SK-N-MC (cell line): Measurements from ENCODE around the gene HGD.

ENCODE experiments used
- DNase-seq: peaks from one replicate; pipeline ENCODE4 v3.0.0-alpha.2; 2011; ENCODE audit warnings: low read depth, low spot score
- H3K27ac ChIP-seq: fragments of 200-600 bp; sonication (generic); 2 replicates; pipeline ENCODE4 v1.5.1; 2016; ENCODE audit warnings: mixed run types
- H3K36me3 ChIP-seq: fragments of 200-600 bp; sonication (generic); 2 replicates; pipeline ENCODE4 v1.6.1; 2017; ENCODE audit warnings: antibody characterized with exemption, low read length, mixed read lengths; ENCODE audit not compliant: insufficient read depth
- H3K4me3 ChIP-seq: fragments of 200-600 bp; sonication (generic); 2 replicates; pipeline ENCODE4 v1.5.1; 2016
- H3K9ac ChIP-seq: fragments of 200-600 bp; sonication (generic); 2 replicates; pipeline ENCODE4 v1.8.0; 2017; ENCODE audit warnings: mixed run types, mixed read lengths; ENCODE audit not compliant: insufficient read length
- H3K9me3 ChIP-seq: fragments of 200-600 bp; sonication (generic); 2 replicates; pipeline ENCODE4 v1.6.1; 2017; ENCODE audit warnings: low read depth, mild to moderate bottlenecking, antibody characterized with exemption, low read length, moderate library complexity, mixed read lengths
- EZH2 ChIP-seq: fragments of 200-600 bp; sonication (generic); IDR thresholded peaks from one replicate; pipeline ENCODE4 v1.6.1; 2017; ENCODE audit warnings: antibody characterized with exemption
- FOXP2 ChIP-seq: optimal IDR thresholded peaks from 2 replicates; pipeline ENCODE3; 2011; ENCODE audit warnings: mild to moderate bottlenecking, moderate library complexity; ENCODE audit not compliant: insufficient read depth; ENCODE audit errors: extremely low read length, control extremely low read depth
- POLR2AphosphoS5 ChIP-seq: IDR thresholded peaks from 2 replicates; pipeline ENCODE4 v1.6.1; 2012; ENCODE audit warnings: mild to moderate bottlenecking, low read depth, low read length, borderline replicate concordance

HGD gene

DNA sequence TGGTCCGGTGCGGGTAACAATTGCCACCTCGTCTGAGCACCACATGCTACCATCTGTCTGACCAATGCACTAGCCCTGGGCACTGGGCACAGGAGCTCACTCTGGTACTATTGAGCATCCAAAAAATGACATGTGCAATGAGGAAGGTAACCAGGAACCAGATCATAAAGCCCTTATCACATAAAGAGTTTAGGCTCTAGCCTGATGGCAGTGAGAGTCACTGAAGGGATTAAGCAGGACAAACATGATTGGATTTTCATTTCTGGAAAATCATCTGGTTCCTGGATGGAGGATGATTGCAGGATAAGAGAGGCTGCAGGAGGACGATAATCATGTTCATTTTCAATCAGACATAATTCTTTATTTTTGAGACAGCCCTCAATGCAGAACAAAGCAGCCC lies 73.5 kb downstream of the HGD start:
- no peak overlapping the region for H3K4me3 ChIP-seq
- no peaks in the 10 kb centered on the region for H3K9me3 ChIP-seq
- 0 out of 2 replicates have a peak, but pooled peaks cover under 1% of the 10 kb centered on the region for H3K36me3 ChIP-seq
- H3K27ac ChIP-seq = no peak overlapping the region
- no peak overlapping the region for H3K9ac ChIP-seq
- TF ChIP-seq FOXP2 = no peak
- no peak for TF ChIP-seq EZH2
- no peak for TF ChIP-seq POLR2AphosphoS5
- DNase-seq = no peak

DNA sequence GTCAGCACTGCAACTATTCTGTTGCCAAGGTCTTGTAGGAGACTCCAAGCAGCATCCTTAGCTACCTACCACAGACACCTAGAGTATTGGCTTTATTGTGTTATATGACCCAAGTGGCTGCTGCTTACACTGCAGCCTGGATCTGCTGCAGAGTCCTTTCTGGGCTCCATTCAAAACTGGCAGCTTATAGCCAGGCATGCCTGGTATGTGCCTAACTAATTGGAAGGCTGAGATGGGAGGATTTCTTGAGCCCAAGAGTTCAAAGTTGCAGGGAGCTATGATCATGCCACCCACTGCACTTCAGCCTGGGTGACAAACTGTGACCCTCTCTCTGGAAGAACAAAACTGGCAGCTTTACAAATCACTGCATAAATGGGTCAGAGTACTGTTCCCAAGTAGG lies 77.3 kb downstream of the HGD start:
- Histone ChIP-seq H3K9me3 (no peaks in the 10 kb centered on the region), H3K9ac (no peak overlapping the region), H3K4me3 (no peak overlapping the region), H3K27ac (no peak overlapping the region), H3K36me3 (peaks cover 36% of the 10 kb centered on the region)
- DNase-seq = no peak
- TF ChIP-seq EZH2 (no peak), POLR2AphosphoS5 (no peak), FOXP2 (no peak)

DNA sequence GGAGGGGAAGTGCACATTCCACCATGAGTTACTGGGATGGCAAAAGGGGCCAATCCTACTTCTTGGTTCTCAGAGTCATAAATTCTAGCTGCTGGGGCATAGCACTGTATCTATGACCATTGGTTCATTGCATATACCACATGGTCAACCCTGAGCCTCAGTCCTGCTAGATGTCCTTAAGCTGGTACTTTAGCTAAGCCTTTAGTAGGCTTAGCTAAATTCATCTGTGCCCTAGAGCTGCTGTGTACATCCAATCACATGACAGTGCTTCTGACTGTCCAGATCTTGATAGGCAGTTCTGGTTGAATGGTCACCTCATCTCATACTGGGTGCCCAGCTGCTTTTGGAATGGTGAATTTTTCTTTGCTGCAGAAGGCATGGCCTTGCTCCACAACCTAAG lies 77.7 kb downstream of the HGD start:
- H3K27ac ChIP-seq = no peak overlapping the region
- TF ChIP-seq FOXP2 (no peak), EZH2 (no peak), POLR2AphosphoS5 (no peak)

DNA sequence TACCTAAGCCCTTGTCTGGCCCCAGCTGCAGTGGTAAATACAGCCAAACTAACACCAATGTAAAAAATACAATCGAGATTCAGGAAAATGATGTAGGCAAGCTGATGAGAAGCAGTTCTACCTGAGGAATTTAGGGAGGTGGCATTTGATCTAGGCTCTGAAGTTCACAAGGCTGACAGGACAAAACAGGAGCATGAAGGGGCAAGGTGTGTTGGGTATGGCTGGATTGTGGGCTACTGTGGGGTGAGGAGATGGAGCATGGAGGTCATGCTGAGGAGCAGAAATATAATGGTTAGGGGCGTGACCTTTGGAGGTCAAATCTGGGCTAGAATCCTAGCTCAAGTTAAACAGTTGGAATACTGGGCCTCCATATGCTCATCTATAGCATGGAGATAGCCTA lies 79.4 kb downstream of the HGD start:
- Histone ChIP-seq H3K36me3 (peaks cover 57% of the 10 kb centered on the region), H3K9ac (no peak overlapping the region), H3K27ac (no peak overlapping the region), H3K9me3 (no peaks in the 10 kb centered on the region), H3K4me3 (no peak overlapping the region)
- TF ChIP-seq POLR2AphosphoS5 (peak; percentile 58), FOXP2 (no peak), EZH2 (no peak)
- DNase-seq = no peak

More for the DNA sequence above, 77.7 kb downstream of the HGD start:
- DNase-seq = no peak
- H3K9me3 ChIP-seq = no peaks in the 10 kb centered on the region
- H3K4me3 ChIP-seq = no peak overlapping the region
- H3K36me3 ChIP-seq = peaks cover 40% of the 10 kb centered on the region
- no peak overlapping the region for H3K9ac ChIP-seq

DNA sequence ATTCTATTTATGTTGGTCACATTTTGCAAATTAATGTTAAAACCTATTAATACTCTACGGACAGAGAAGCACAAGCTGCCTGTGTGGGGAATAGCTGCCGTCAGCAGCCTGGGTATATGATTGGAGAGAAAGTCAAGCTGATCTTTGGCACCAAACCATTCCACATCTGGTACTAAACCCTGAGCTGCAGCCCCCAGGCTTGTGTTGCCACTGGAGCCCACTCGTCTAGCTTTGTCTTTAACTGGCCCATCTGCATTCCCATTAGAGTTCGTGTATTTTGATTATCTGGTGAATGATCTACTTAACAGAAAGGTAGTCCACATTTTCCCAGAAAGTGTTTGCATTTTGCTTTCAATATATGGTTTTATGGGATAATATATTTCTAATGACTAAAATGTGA lies 80.5 kb downstream of the HGD start:
- Histone ChIP-seq H3K36me3 (peaks cover 64% of the 10 kb centered on the region), H3K4me3 (no peak overlapping the region; the same call in 1 of the 2 replicates), H3K27ac (peak overlapping the region; percentile 81), H3K9me3 (no peaks in the 10 kb centered on the region), H3K9ac (no peak overlapping the region)
- no peak for DNase-seq
- TF ChIP-seq EZH2 (no peak), FOXP2 (no peak), POLR2AphosphoS5 (no peak)

DNA sequence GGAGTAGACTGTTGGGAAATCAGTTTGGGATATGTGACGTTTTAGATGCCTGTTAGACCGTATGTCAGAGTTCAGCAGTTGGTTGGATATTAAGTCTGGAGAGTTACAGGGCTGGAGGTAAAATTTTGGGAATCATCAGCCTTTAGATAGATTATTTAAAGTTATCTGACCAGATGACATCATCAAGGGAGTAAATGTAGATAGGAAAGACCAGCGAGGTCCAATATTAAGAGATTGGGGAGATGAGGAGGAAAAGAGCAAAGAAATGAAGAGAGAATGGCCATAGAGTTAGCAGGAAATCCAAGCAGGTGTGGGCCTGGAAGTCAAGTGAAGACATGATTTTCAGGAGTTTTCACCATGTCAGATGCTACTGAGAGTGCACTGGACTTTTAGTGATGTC lies 82.8 kb downstream of the HGD start:
- no peaks in the 10 kb centered on the region for H3K9me3 ChIP-seq
- no peak for DNase-seq
- H3K9ac ChIP-seq = no peak overlapping the region
- peak overlapping the region; percentile 6; the same call in 1 of the 2 replicates for H3K27ac ChIP-seq
- H3K36me3 ChIP-seq = peaks cover 64% of the 10 kb centered on the region
- H3K4me3 ChIP-seq = no peak overlapping the region
- TF ChIP-seq FOXP2 = no peak
- TF ChIP-seq EZH2 = no peak
- no peak for TF ChIP-seq POLR2AphosphoS5

DNA sequence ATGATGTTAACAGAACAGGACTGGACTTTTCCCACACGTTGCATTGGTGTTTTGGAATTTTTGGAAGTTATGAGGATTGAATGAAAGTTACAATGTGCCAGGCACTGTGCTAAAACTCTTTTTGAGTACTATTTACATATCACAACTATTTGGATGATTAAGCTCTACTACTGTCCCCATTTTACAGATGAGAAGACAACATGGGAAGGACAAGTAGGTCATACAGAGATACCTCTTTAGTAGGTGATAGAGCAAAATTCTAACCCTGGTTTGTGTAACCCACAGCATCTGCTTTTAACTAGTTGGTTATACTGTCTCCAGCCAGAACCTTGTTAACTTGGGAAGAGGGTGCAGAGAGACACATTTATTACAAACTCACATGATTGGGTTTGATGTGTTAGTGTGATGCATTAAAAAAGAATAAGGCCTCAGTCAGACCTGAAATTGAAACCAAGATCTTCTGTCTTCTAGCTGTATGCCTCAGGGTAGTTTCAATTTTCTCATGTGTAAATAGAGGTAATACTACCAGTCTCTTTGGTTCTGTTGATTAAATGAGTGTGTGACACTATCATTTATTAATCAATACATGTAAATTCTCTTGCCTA lies 84.5 kb downstream of the HGD start:
- no peak for DNase-seq
- Histone ChIP-seq H3K4me3 (peak overlapping the region; percentile 99), H3K9me3 (no peaks in the 10 kb centered on the region), H3K27ac (no peak overlapping the region), H3K36me3 (peaks cover 55% of the 10 kb centered on the region), H3K9ac (peak overlapping the region; percentile 59)
- TF ChIP-seq EZH2 (no peak), POLR2AphosphoS5 (no peak), FOXP2 (no peak)

DNA sequence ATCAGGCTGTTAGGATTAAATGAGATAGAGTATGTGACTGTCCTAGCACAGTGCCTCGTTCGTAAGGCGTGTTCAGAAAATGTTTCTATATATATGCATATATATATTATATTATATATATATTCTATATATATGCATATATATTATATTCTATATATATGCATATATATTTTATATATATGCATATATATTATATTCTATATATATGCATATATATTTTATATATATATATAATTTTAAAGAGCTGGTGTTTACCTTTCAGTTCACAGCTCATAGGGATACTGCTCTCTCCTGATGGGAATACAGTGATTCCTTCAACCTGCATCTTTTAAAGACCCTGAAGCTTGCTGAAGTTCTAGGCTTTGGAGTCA lies 85.2 kb downstream of the HGD start:
- peaks cover 48% of the 10 kb centered on the region for H3K36me3 ChIP-seq
- H3K27ac ChIP-seq = peak overlapping the region; percentile 91
- H3K9me3 ChIP-seq = no peaks in the 10 kb centered on the region
- TF ChIP-seq FOXP2 = no peak
- no peak for TF ChIP-seq POLR2AphosphoS5
- TF ChIP-seq EZH2 = no peak
- peak overlapping the region; percentile 99 for H3K4me3 ChIP-seq
- no peak for DNase-seq
- peak overlapping the region; percentile 99 for H3K9ac ChIP-seq
